Measurements from ENCODE around the gene PPP3CA.

DNA sequence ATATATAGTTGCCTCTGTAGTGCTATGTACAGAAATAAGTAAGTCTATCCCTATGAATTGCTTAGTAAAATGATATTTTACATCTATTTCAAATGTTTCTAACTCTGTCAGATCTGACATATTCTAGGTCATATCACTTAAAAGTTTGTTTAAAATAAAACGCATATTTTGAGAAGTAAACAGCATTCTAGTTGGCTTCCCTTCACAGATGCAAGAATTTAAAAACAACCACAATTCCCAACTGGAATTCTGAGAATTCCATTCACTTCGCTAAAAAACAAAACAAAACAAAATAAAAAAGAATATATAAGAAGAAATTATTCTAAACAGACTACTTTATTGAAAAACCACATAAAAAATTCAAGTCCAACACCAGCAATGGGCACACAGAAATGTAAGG lies 126.0 kb downstream of the PPP3CA start:
- no peak for TF ChIP-seq EZH2 (IDR thresholded peaks at IDR 0.05)
- TF ChIP-seq CTCF (IDR thresholded peaks at IDR 0.05) = no peak

Data from neural progenitor cell (in vitro differentiated cells).